ENCODE results near the gene ALX4. TPM values are rescaled to one million over a fixed set of nuclear protein-coding genes. Genes with fewer than 3 reads are reported as not detected.

The ALX4 gene
- total RNA-seq, 4 donors from 2014 or later: 0.09 to 0.32 (median 0.13) TPM; not detected in 1

Other genes starting within 250 kb of the ALX4 start
- 10 to 100 TPM; 13.8 to 38.0 (median 19.7) TPM for gene ACCS, start 243.9 kb downstream of the ALX4 start, total RNA-seq
- 10 to 100 TPM; 60.5 to 91.0 (median 76.1) TPM for gene EXT2, start 214.5 kb downstream of the ALX4 start, total RNA-seq